Thymus (tissue), 11 donors: ENCODE results near the gene GPT2. TPM values are rescaled to one million over a fixed set of nuclear protein-coding genes. Genes with fewer than 3 reads are reported as not detected.

Source experiments
- DNase-seq, 9 donors: peaks; one replicate each; pipeline ENCODE4 v3.0.0-alpha.2; 2013; ENCODE audit warnings: low spot score in 9 of 9, low read depth in 6 of 9, missing footprints in 1 of 9
- H3K27ac ChIP-seq, 2 donors: one replicate each; pipeline ENCODE4 v1.5.1; 2013; ENCODE audit warnings: control low read depth in 1 of 2, low read depth in 1 of 2, low read length in 1 of 2, mild to moderate bottlenecking in 1 of 2, moderate library complexity in 1 of 2
- H3K27me3 ChIP-seq, 2 donors: one replicate each; pipeline ENCODE4 v1.5.1; 2013; ENCODE audit warnings: low read length in 1 of 2; ENCODE audit not compliant: control insufficient read depth in 2 of 2, insufficient read depth in 1 of 2
- H3K36me3 ChIP-seq, 2 donors: one replicate each; pipeline ENCODE4 v1.5.1; 2013; ENCODE audit warnings: low read length in 1 of 2, mild to moderate bottlenecking in 1 of 2, moderate library complexity in 1 of 2; ENCODE audit not compliant: control insufficient read depth in 2 of 2, insufficient read depth in 2 of 2
- H3K4me1 ChIP-seq, 2 donors: one replicate each; pipeline ENCODE4 v1.5.1; 2013; ENCODE audit warnings: low read length in 2 of 2; ENCODE audit not compliant: control insufficient read depth in 2 of 2, insufficient read depth in 2 of 2
- H3K4me3 ChIP-seq, 2 donors: one replicate each; pipeline ENCODE4 v1.5.1; 2013; ENCODE audit warnings: low read length in 2 of 2, control low read depth in 1 of 2, mild to moderate bottlenecking in 1 of 2
- H3K9me3 ChIP-seq, 2 donors: one replicate each; pipeline ENCODE4 v1.5.1; 2013; ENCODE audit warnings: low read length in 1 of 2, mild to moderate bottlenecking in 1 of 2; ENCODE audit not compliant: control insufficient read depth in 2 of 2, insufficient read depth in 1 of 2
- WGBS: extraction: QIAGEN DNeasy Blood & Tissue Kit; methylation state at CpG from one replicate; pipeline ENCODE4 v1.1.7; 2013; 5-methylcytosine and 5-hydroxymethylcytosine counted together
- polyA plus RNA-seq: library from polyadenylated mRNA; stranded (reverse); fragments of 200-250 nt; gene quantifications from one replicate; pipeline ENCODE4 v1.2.3, GENCODE V29; 2013
- total RNA-seq: library from RNA; stranded (reverse); fragments of 120-200 nt; gene quantifications from one replicate; pipeline ENCODE4 v1.2.4, GENCODE V29; 2013
- donor health status: healthy.

Gene GPT2
- total and polyA plus RNA-seq, 2 donors: 4.3 to 20.4 TPM

DNA sequence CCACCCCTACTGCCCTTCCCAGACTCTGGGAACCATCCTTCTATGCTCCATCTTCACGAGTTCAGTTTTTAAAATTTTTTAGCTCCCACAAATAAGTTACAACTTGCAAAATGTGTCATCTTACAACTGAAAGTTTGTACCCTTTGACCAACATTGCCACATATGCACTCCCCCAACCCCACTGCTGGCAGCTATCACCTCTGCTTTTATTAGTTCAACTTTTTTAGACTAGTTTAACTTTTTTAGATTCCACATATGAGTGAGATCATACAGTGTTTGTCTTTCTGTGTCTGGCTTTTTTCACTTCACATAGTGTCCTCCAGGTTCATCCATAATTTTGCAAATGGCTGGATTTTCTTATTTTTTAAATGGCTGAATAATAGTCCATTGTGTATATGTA, 7.7 kb downstream of the GPT2 start:
- Histone ChIP-seq H3K4me3 (no peak overlapping the region), H3K36me3 (no peaks in the 10 kb centered on the region), H3K27me3 (no peaks in the 10 kb centered on the region), H3K27ac (no peak overlapping the region), H3K9me3 (no peaks in the 10 kb centered on the region), H3K4me1 (no peaks in the 10 kb centered on the region)
- WGBS: 88% methylated on average over 1 of the region's 1 CpG
- no peak for DNase-seq

DNA sequence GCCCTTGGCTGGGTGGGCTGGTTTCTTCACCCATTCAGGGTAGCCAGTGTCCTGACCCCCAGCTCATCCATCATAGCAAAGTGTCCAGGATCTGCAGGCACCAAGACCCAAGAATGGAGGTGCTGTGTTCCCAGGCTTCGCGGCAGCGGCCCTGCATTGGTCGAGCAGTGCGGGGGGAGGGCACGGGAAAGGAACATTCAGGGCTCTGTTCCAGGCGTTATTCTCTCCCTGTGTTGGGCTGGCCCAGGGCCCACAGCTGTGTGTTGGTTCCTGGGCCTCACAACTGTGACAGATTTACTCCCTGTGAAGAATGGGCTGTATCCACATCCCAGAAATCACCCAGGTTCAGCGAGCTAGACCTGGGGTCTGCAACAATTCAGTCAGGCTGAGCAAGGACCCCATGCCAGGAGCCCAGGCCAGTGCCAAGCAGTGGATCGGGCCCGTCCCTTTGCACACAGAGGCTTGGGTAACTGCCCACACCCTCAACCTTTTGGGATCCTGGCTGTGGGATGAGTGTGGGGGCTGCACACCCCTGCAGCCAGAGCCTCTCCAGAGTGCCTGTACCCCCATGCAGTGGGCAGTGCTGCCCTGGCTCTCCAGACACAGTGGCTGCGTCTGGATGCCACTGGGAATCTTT, 10.0 kb downstream of the GPT2 start:
- H3K9me3 ChIP-seq: no peaks in the 10 kb centered on the region
- 94% methylated on average over 11 of the region's 11 CpGs for WGBS
- H3K27me3 ChIP-seq: no peaks in the 10 kb centered on the region
- H3K27ac ChIP-seq: no peak overlapping the region
- no peaks in the 10 kb centered on the region for H3K4me1 ChIP-seq
- H3K36me3 ChIP-seq: no peaks in the 10 kb centered on the region
- DNase-seq: no peak
- no peak overlapping the region for H3K4me3 ChIP-seq

DNA sequence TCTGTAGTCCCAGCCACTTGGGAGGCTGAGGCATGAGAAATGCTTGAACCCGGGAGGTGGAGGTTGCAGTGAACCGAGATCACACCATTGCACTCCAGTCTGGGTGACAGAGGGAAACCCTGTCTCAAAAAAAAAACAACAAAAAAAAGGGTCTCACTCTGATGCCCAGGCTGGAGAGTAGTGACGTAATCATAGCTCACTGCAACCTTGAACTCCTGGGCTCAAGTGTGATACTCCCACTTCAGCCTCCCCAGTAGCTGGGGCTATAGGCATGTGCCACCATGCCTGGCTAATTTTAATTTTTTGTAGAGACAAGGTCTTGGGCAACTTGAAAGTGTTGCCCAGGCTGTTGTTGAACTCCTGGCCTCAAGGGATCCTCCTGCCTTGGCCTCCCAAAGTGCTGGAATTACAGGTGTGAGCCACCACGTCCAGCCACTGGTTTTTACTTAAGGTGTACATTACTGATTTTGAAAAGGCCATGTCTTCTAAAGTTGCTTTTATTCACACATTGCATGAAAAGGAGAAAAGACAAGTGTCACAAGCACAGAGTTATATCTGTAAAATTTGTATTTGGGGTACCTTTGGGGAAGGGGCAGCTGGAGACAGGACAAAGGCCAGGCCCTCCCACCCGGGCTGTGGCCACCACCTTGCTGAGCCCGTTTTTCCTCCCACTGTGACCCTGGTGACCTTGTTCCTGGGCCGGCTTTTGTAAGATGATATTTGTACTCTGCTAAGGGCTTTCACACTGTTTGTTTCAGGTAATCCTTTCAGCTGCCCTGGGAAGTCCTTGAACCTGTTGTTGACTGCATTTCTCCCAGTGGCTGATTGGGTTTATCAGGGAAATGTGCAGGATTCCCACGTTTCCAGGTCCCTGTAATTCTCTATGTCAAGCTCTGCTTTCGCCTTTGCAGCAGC, 11.5 kb downstream of the GPT2 start:
- no peak for DNase-seq
- Histone ChIP-seq H3K27ac (peak overlapping the region in 1 of 2 donors; percentile 18), H3K4me1 (no peaks in the 10 kb centered on the region), H3K4me3 (no peak overlapping the region), H3K36me3 (no peaks in the 10 kb centered on the region), H3K9me3 (no peaks in the 10 kb centered on the region), H3K27me3 (no peaks in the 10 kb centered on the region)
- WGBS: 92% methylated on average over 9 of the region's 9 CpGs

DNA sequence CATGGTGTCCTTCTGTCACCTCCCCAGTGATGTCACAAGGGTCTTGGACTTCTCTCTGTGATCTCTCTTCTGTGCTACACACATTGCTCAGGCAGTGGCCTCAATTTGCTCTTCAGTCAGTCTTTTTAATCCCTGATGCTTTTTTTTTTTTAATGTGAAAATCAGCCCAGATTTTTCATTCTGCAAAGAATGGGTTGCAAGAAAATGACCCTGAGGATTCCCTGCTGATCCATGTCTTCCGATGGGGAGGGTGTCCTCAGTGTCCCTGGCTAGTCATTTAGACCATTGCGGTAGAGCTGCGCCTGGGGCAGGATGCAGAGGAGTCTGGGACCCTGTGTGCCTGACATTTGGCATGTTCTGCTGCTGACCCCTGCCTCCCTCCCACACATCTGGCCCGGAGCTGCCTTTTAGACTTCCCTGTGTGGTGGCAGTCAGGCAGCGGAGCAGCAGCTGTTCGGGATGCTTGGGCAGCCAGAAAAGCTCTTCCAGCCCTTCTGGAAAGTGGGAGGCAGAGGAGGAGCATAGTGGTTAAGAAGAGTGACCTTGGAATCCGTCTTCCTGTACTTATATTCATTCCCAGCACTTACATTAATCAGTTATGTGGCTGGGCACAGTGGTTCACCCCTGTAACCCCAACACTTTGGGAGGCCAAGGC, 12.3 kb downstream of the GPT2 start:
- H3K27ac ChIP-seq: no peak overlapping the region
- 88% methylated on average over 7 of the region's 7 CpGs for WGBS
- H3K4me1 ChIP-seq: no peaks in the 10 kb centered on the region

DNA sequence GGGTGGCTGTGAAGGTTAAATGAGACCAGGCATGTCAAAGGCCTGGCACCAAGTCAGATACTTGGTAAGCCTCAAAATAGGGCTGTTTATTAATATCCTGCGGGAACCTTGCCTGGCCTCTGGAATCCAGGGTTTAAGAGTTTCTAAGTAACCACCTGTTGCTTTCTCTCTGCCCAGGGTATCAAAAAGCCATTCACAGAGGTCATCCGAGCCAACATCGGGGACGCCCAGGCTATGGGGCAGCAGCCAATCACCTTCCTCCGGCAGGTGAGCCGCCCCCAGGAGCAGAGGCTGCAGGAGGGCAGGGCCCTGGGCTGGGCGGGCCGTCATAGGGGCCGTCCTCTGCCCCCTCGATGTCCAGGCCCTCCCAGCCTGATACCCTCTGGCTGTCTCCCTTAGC, 13.3 kb downstream of the GPT2 start:
- Histone ChIP-seq H3K4me3 (no peak overlapping the region), H3K36me3 (no peaks in the 10 kb centered on the region), H3K27ac (no peak overlapping the region), H3K4me1 (no peaks in the 10 kb centered on the region), H3K27me3 (no peaks in the 10 kb centered on the region), H3K9me3 (no peaks in the 10 kb centered on the region)
- 99% methylated on average over 10 of the region's 10 CpGs for WGBS
- DNase-seq: no peak

More for the DNA sequence above, 12.3 kb downstream of the GPT2 start:
- no peak for DNase-seq
- Histone ChIP-seq H3K36me3 (no peaks in the 10 kb centered on the region), H3K4me3 (no peak overlapping the region), H3K27me3 (no peaks in the 10 kb centered on the region), H3K9me3 (no peaks in the 10 kb centered on the region)

DNA sequence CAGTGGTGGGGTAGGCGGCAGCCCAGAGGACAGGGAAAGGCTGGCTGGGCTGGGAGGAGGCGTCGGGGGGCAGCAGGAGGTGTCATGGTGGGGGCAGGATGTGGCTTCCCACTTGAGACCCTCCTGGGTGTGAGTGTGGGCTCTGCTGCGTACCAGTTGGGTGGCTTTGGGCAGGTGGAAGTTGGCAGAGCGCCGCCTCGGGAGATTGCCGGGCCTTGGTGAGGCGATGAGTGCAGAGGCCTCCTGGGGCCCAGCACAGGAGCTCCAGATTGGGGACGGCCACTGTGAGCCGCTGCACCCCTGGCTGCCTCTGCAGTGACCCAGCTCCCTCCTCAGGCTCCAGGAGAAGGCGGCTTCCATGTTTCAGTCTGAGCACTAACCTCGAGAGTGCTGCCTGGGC, 13.8 kb downstream of the GPT2 start:
- H3K27ac ChIP-seq: no peak overlapping the region
- 47% methylated on average over 13 of the region's 13 CpGs for WGBS
- H3K4me3 ChIP-seq: no peak overlapping the region
- H3K36me3 ChIP-seq: no peaks in the 10 kb centered on the region
- DNase-seq: no peak
- H3K27me3 ChIP-seq: no peaks in the 10 kb centered on the region
- no peaks in the 10 kb centered on the region for H3K9me3 ChIP-seq
- H3K4me1 ChIP-seq: no peaks in the 10 kb centered on the region

DNA sequence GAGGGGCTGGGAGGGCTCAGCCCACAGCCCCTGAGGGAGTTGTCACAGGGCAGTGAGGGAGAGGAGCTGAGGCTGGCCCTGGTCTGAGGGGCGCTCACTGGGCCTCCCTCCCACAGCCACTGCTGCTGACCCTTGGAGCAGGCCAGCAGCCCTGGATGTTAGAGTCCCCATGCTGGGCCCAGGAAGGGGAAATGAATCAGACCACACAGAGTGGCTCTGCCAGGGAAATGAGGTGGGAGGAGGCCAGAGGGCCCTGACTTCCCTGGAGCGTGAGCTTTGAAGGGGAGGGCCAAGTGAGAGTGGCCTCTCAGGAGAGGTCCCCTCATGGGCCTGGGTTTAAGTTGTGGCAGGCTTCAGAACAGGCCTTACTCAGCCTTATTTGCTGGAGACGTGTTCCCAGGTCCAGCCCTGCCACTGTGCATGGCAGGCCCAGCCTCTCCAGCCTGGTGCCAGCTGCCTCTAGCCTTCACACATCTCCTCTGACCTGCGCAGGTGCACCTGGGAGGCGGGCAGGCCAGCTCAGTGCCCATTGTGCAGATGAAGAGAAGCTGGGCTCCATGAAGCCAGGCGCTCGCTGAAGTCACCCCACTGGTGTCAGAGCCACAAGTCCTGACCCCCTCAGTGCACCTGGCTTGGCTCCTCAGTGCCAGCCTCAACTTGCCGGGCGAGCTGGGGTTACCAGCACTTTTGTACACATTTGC, 15.4 kb downstream of the GPT2 start:
- no peak for DNase-seq
- no peaks in the 10 kb centered on the region for H3K4me1 ChIP-seq
- no peaks in the 10 kb centered on the region for H3K36me3 ChIP-seq
- H3K4me3 ChIP-seq: no peak overlapping the region
- H3K27ac ChIP-seq: no peak overlapping the region
- no peaks in the 10 kb centered on the region for H3K27me3 ChIP-seq
- 96% methylated on average over 9 of the region's 9 CpGs for WGBS
- no peaks in the 10 kb centered on the region for H3K9me3 ChIP-seq

DNA sequence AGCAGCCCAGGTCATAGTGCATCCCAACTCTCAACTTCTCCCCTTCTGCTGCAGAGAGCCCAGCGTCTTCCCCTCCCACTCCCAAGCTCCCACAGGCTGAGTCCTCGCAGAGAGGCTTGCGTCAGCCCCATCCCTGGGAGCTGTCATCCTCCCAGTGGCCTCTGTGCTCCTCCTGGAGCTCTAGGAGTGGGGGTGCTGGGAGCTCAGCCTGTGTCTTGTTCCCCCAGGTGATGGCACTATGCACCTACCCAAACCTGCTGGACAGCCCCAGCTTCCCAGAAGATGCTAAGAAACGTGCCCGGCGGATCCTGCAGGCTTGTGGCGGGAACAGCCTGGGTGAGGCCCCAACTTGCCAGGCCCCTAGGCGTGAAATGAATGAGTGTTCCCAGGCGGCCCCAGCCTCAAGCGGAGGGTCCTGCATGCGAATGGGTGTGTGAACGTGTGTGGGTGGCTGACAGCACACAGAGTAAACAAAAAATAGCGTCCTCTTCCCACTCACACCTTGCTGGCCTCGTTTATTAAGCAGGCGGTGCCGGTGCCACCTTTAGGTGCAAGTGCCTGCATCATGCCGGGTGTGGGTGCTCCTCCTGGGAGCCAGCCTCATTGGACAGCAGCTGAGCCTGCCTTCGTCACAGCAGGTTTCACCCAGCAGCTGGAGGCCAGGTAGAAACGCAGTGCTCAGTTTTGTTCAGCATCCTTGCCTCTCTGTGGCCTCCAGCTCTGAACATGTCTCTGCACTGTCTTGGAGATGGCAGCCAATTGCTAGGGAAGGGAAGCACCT, 16.5 kb downstream of the GPT2 start:
- 95% methylated on average over 19 of the region's 19 CpGs for WGBS
- DNase-seq: no peak
- Histone ChIP-seq H3K9me3 (no peaks in the 10 kb centered on the region), H3K4me3 (no peak overlapping the region), H3K27me3 (no peaks in the 10 kb centered on the region), H3K36me3 (no peaks in the 10 kb centered on the region), H3K4me1 (no peaks in the 10 kb centered on the region), H3K27ac (no peak overlapping the region)
